ENCODE measurements around the gene CLNK. TPM values are rescaled to one million over a fixed set of nuclear protein-coding genes. Genes with fewer than 3 reads are reported as not detected.

CLNK gene
- total RNA-seq, 1 donor from 2014 or later: not detected

GRCh38 chr4:10458177-10458576 is 226.4 kb downstream of the CLNK start:
- H3K27ac Mint-ChIP-seq: no peak overlapping the region
- H3K36me3 Mint-ChIP-seq: peaks cover 25% of the 10 kb centered on the region
- peaks cover 17% of the 10 kb centered on the region for H3K9me3 Mint-ChIP-seq
- peaks cover 3% of the 10 kb centered on the region for H3K4me1 Mint-ChIP-seq (ENCODE audit: unreplicated experiment)
- peaks cover 46% of the 10 kb centered on the region for H3K27me3 Mint-ChIP-seq
- DNase-seq (ENCODE audit: extremely low spot score, unreplicated experiment): no peak
- H3K4me3 Mint-ChIP-seq: peak overlapping the region; percentile 70
- TF ChIP-seq, protein P1, sequence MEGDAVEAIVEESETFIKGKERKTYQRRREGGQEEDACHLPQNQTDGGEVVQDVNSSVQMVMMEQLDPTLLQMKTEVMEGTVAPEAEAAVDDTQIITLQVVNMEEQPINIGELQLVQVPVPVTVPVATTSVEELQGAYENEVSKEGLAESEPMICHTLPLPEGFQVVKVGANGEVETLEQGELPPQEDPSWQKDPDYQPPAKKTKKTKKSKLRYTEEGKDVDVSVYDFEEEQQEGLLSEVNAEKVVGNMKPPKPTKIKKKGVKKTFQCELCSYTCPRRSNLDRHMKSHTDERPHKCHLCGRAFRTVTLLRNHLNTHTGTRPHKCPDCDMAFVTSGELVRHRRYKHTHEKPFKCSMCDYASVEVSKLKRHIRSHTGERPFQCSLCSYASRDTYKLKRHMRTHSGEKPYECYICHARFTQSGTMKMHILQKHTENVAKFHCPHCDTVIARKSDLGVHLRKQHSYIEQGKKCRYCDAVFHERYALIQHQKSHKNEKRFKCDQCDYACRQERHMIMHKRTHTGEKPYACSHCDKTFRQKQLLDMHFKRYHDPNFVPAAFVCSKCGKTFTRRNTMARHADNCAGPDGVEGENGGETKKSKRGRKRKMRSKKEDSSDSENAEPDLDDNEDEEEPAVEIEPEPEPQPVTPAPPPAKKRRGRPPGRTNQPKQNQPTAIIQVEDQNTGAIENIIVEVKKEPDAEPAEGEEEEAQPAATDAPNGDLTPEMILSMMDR (conservative IDR thresholded peaks at IDR 0.05): no peak

- peaks cover 34% of the 10 kb centered on the region for H3K36me3 Mint-ChIP-seq
- peak within 1 kb of the TSS; percentile 92 for H3K4me3 Mint-ChIP-seq
- H3K9me3 Mint-ChIP-seq: peaks cover 13% of the 10 kb centered on the region
- DNase-seq (ENCODE audit: extremely low spot score, unreplicated experiment): peak; percentile 79
- H3K4me1 Mint-ChIP-seq (ENCODE audit: unreplicated experiment): peaks cover 3% of the 10 kb centered on the region
- TF ChIP-seq, protein P1 (conservative IDR thresholded peaks at IDR 0.05): no peak
- H3K27ac Mint-ChIP-seq: peak within 1 kb of the TSS; percentile 91
- H3K27me3 Mint-ChIP-seq: peaks cover 38% of the 10 kb centered on the region
Measured at GRCh38 chr4:10457255-10457801, 227.2 kb downstream of the CLNK start, which contains the start of gene ZNF518B. Gene ZNF518B, minus strand, starts transcription at chr4:10457426. Its CDS starts 11,098 bp downstream, at chr4:10446328.

DNA sequence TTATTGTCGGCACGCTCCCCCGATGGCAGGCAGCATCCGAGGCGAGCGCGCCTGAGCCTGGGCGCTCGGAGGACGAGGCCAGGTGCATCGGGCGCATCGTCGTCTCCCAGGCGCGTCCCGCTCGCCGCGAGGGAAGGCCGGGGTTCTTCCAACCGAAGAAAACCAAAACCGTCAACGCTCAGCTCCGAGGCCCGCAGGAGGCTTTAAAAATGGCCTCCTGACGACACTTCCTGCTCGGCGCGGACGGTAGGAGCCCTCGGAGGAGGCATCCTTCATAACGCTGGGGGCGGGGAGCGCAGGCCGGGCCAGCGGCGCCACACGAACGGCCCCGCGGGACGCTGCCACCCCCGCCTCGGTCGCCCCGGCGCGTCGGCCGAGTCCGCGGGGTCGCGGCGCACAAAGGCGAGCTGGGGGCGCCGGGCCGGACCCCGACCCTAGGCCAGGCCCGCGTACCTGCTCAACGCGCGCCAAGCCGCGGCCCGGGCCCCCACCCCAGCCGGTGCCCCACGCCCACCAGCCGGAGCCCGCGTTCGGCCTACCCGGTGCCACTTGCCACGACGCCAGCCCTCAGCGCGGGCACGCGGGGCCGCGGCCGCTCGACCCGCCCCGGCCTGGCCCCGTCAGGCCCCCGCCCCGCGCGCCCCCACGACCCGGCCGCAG is 227.8 kb downstream of the CLNK start:
- H3K4me3 Mint-ChIP-seq: peak overlapping the region; percentile 92
- H3K36me3 Mint-ChIP-seq: peaks cover 40% of the 10 kb centered on the region
- TF ChIP-seq, protein P1 (conservative IDR thresholded peaks at IDR 0.05): no peak
- peaks cover 17% of the 10 kb centered on the region for H3K9me3 Mint-ChIP-seq
- H3K27ac Mint-ChIP-seq: peak overlapping the region; percentile 91
- DNase-seq (ENCODE audit: extremely low spot score, unreplicated experiment): peak; percentile 75
- peaks cover 3% of the 10 kb centered on the region for H3K4me1 Mint-ChIP-seq (ENCODE audit: unreplicated experiment)
- H3K27me3 Mint-ChIP-seq: peaks cover 32% of the 10 kb centered on the region

- H3K4me1 Mint-ChIP-seq (ENCODE audit: unreplicated experiment): peaks cover 3% of the 10 kb centered on the region
- H3K36me3 Mint-ChIP-seq: peaks cover 43% of the 10 kb centered on the region
- peaks cover 19% of the 10 kb centered on the region for H3K9me3 Mint-ChIP-seq
- TF ChIP-seq, protein P1 (conservative IDR thresholded peaks at IDR 0.05): no peak
- H3K27me3 Mint-ChIP-seq: peaks cover 28% of the 10 kb centered on the region
- DNase-seq (ENCODE audit: extremely low spot score, unreplicated experiment): no peak
- H3K4me3 Mint-ChIP-seq: peak overlapping the region; percentile 92
- peak overlapping the region; percentile 91 for H3K27ac Mint-ChIP-seq
Measured at GRCh38 chr4:10456260-10456594, 228.3 kb downstream of the CLNK start.

- Mint-ChIP-seq H3K4me3 (peak overlapping the region; percentile 52), H3K4me1 (ENCODE audit: unreplicated experiment) (peaks cover 3% of the 10 kb centered on the region), H3K27ac (peak overlapping the region; percentile 27), H3K27me3 (peaks cover 22% of the 10 kb centered on the region), H3K36me3 (peaks cover 54% of the 10 kb centered on the region), H3K9me3 (peaks cover 24% of the 10 kb centered on the region)
- no peak for DNase-seq (ENCODE audit: extremely low spot score, unreplicated experiment)
- TF ChIP-seq, protein P1 (conservative IDR thresholded peaks at IDR 0.05): no peak
Measured at GRCh38 chr4:10455133-10455532, 229.4 kb downstream of the CLNK start.
